CD4-positive, alpha-beta T cell treated with Interferon alpha-2 for 1 hour (primary cell): Measurements from ENCODE around the gene NCBP2L.
"Not testable (repeated sequence)": the region's sequence is repeated elsewhere in the genome, so short reads cannot be mapped to it uniquely, and the experiment has no call there.

Experiments
- DNase-seq, 2 donors: peaks; one replicate each; pipeline ENCODE4 v3.0.0-alpha.2; 2020 to 2022

Gene NCBP2L

GRCh38 chrX:107753187-107753586 is 24.3 kb upstream of the NCBP2L start:
- no peak for DNase-seq

GRCh38 chrX:107755721-107756120 is 21.8 kb upstream of the NCBP2L start:
- no peak for DNase-seq

DNA sequence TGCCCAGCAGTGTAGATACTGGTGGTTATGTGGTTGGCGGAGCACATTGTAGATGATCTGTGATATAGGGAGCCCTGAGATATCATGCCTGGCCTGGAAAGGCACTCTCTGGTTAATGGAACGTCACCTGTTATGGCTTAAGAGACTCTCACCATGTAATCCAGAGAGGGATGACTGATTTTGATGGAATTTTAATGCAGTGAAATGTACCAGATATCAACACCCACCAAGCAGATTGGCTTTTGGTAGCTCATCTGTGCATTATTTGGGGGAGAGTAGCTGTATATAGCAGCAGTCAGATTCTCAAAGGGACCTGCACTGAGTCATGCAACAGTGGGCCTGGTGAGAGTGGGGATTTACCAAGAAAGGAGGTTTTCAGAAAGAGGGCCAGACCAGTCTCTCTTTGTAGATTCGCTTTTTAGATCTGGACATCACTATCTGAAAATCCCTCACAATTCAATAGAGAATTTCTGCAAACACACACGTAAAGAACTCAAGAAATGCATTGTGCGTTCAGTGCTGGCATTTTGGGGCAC is 19.2 kb upstream of the NCBP2L start:
- no peak for DNase-seq

DNA sequence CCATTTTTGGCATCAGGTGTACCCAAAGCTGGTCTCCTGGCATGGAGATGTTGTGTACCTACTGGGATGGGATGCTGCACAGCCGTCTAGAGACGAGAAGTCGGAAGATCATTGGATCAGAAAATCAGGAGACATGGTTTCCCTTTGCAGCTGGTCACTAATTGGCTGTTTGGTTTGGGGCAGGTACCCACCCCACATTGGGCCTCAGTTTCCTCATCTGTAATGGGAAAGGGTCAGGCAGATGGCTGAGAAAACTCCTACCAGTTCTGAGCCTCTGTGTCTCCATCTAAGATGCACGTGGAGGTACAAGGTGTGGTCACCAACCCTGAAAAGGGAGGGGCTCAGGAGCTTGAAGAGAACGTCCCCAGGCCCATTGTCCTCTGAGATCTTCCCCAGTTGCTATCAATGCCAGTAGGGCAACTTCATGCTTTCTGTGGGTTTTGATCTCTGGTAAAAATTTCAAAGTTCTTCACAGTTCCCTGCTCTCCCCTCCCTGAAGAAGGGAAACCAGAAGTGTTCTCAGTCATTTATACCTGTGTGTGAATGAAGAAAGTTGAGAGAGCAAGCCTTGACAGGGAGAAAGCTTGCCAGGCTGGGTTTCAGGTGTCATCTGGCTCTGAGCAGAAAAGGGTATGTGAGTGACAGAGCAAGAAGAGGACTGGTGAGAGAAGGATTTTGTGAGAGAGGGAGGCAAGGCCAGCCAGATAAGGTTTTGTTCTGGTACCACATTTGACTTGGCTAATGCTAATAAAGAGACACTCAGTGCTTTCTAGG is 17.0 kb upstream of the NCBP2L start:
- DNase-seq, result no peak

DNA sequence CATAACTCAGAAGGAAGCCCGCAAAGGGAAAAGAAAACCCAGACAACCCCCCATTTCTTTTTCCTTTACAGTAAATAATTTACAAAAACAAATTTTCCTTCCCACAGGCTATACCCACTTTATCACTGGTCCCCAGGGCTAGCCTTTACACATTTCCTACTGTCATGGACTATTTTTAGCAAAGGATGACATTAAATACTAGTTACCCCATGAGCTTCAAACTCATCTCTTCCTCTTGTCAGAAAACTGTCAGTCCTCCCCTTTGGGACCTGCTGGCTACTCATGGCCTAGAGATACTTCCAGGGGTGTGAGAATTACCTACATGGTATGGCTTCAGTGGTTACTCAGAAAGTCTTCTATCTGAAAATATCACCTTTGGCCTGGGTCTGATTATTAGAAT is 13.9 kb upstream of the NCBP2L start:
- DNase-seq, result no peak

DNA sequence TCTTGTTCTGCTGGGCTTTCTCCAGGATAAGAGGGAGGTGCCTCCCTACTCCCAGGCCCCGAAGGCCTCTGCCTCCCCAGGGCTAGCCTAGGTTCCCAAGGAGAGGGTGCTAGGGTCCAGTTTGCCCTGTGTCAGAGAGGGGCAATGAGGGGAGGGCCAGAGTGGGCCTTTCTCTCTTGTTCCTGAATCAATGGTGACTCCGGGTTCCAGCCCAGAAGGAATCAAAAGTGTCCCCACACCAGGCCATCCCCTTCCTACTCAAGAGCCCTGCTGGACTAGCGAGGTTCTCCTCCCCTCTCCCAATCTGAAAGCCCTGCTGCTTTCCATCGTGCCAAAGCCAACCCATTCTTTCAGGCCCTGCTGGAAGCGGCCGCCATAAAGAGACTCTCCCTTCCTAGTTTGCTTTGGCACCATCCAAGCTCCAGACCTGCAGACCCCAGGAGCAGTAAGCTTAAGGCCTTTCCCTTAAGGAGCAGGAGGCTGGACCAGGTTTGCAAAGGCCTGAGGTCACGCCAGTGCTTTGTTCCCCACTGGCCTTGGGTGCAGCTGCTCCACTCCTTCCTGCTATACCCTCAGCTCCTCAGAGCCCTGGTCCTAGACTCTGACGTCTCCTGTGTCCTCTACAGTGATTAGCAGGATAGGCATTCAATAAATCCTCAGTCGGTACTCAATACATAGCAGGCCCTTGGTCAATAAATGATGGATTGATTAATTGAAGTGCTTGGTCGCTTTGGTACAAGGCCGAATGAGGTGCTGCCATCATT is 12.5 kb upstream of the NCBP2L start:
- DNase-seq, result no peak

DNA sequence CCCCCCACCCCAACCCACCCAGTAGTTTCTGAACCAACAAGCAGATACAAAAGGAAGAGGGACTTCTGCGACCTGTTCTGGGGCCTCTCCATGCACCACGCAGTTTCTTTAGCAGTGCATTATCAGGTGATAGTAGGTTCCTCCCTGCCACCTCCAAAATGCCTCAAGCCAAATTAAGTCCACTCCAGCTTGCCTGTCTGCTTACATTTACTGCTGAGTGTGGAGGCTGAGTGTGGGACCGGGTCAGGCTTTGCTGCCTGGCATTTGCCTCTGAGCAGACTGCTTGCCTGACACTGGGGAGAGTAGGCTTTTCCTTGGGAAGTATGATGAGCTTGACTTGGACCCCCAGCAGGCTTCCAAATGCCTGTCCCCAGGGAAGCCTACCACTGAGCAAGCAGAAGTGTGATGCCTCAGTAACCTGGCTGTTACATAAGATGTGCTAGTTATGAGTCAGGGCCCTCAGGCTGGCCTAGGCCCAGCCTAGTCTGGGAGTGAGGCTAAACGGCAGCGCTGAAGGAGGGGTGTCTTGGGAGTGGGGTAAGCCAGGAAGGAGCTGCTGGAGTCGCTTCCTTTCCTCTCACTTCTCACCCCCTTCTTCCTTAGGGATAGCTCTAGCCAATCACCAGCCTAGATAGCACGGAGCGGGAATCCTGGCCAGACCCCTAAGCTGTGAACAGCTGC is 10.9 kb upstream of the NCBP2L start:
- DNase-seq, result no peak

- no peak for DNase-seq
Observed at GRCh38 chrX:107768051-107768450, 9.5 kb upstream of the NCBP2L start.

GRCh38 chrX:107769581-107770317 is 7.8 kb upstream of the NCBP2L start:
- no peak for DNase-seq

DNA sequence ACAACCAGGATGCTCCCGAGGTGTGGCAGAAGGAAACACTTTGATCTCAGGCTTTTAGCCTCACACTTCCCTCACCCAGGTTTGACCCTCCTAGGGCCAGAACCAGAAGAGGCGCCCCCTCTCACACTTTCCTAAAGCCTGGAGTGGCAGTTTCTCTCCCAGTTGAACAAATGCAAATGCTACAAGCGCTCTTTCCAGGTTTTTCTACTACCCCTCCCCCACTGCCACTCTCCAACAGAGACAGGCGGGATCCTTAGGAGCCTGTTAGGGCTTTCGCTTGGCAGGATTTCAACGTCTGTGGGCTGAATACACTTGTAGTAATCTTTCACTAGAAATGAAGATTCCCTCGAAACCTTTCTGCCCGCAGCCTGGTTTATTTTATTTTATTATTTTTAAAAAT is 4.3 kb upstream of the NCBP2L start:
- no peak for DNase-seq

GRCh38 chrX:107773906-107774435 is 3.6 kb upstream of the NCBP2L start:
- DNase-seq, result no peak

- no peak for DNase-seq
Observed at GRCh38 chrX:107775000-107775733, 2.4 kb upstream of the NCBP2L start.

DNA sequence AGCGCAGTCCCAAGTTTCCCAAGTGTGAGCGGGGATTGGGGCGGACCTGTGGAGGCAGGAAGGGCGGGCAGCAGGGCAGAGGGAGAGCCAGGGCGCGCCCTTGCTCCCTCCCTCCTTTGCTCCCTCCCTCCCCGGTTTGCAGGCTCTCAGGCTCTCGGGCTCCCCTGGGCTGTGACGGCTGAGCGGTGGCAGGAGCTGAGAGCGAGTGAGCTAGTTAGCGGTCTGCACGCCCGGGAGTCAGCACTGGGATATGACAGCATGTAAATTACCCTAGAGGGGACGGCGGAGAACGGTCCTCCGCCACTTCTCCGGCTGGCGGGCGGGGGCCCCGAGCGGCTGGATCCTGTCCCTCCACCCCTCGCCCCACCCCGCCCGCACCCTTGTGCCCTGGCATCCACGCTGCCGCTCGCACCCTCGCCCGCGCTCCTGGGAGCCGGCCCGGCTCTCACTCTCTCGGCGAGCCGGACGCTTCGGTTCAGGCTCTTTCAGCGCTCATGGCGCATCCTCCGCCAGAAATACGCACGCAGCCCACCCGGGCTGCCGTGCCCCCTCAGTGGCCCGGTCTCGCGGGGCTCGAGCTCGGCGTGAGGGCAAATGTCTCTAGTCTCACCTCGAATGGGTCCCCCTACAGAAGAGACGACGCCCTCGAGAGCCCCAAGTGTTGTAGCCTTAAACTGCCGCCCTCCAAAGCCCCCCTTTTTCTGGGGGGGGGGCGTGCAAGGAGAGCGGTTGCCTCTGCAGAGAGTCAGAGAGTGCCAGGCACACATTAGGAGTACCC is 1.6 kb upstream of the NCBP2L start, which contains the start of gene TSC22D3:
TSS of gene TSC22D3 (minus strand) at position 54 of the 778 bp plus-strand sequence. CDS start 368 bp downstream, outside the sequence.
- DNase-seq, result peak; percentile 50 to 61

- peak; percentile 82 to 87 for DNase-seq
Observed at GRCh38 chrX:107776649-107777535, 641 bp upstream of the NCBP2L start.

GRCh38 chrX:107780525-107780924 is 3.0 kb downstream of the NCBP2L start:
- DNase-seq, result no peak

DNA sequence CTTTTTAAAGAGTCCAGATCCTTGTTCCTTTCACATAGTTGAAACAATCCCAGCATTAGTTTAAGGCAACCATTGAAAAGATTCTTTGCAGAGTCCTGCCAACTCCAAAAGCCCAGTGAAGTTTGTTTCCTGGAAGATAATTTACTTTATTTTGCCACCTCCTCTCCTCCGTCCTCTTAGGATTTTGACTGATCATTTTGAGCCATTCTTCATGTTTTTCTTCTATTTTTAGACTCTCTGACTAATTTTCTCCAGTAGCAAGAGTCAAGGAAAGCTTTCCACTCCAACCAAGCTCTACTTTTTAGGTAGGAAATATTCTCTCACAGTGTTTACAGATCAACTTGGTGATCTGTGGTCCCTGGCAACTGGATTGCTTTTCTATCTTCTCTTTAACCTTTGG is 10.3 kb downstream of the NCBP2L start:
- no peak for DNase-seq

DNA sequence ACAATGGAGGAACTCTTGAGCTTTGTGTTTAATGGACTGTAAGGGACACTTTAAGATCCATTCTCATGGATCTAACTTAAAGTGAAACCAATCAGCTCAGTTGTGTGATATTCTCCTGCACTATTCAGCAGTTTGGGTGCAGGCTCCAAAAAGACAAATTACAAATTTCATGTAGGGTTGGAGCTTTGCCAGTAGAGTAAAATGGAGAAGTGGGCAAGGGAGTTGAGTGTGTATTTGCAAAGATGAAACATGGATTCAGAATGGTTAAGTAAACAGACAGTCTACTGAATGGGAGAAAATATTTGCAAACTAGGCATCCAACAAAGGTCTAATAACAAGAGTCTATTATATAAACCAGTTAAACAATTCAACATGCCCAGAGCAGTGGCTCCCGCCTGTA is 26.9 kb downstream of the NCBP2L start:
- no peak for DNase-seq

GRCh38 chrX:107805179-107805578 is 27.6 kb downstream of the NCBP2L start:
- DNase-seq, result no peak

GRCh38 chrX:107810053-107810452 is 32.5 kb downstream of the NCBP2L start:
- DNase-seq, result not testable (repeated sequence)
